AG09309 (cell line): ENCODE results near the gene URI1.
A peak's percentile ranks its signal among the peaks of the same experiment; 100 is the strongest.
"Not testable (repeated sequence)": the region's sequence is repeated elsewhere in the genome, so short reads cannot be mapped to it uniquely, and the experiment has no call there.

ENCODE experiments used
- DNase-seq: peaks from one replicate; pipeline ENCODE4 v3.0.0-alpha.2; 2010; ENCODE audit warnings: low read depth
- H3K4me3 ChIP-seq: 2 replicates; pipeline ENCODE4 v1.5.1; 2011; ENCODE audit warnings: mild to moderate bottlenecking, low read depth, low read length, moderate library complexity; ENCODE audit not compliant: control insufficient read depth
- CTCF ChIP-seq: IDR thresholded peaks from 2 replicates; pipeline ENCODE4 v1.5.1; 2011; ENCODE audit warnings: mild to moderate bottlenecking, low read depth, low read length, inconsistent platforms; ENCODE audit not compliant: insufficient read depth, control insufficient read depth; ENCODE audit errors: missing control alignments

The URI1 gene

GRCh38 chr19:29961311-29961710 is 19.3 kb downstream of the URI1 start:
- H3K4me3 ChIP-seq, result no peak overlapping the region
- no peak for DNase-seq
- no peak for TF ChIP-seq CTCF

- no peak for TF ChIP-seq CTCF
- H3K4me3 ChIP-seq, result no peak overlapping the region
- DNase-seq, result no peak
Observed at GRCh38 chr19:29962793-29963192, 20.8 kb downstream of the URI1 start.

GRCh38 chr19:29963576-29963975 is 21.5 kb downstream of the URI1 start:
- no peak overlapping the region for H3K4me3 ChIP-seq
- no peak for TF ChIP-seq CTCF

GRCh38 chr19:29964171-29964570 is 22.1 kb downstream of the URI1 start:
- TF ChIP-seq CTCF, result no peak
- no peak for DNase-seq
- no peak overlapping the region for H3K4me3 ChIP-seq

More at GRCh38 chr19:29963576-29963975, 21.5 kb downstream of the URI1 start:
- DNase-seq, result no peak

GRCh38 chr19:29965492-29965891 is 23.5 kb downstream of the URI1 start:
- DNase-seq, result no peak
- no peak overlapping the region for H3K4me3 ChIP-seq
- TF ChIP-seq CTCF, result no peak

- not testable (repeated sequence) for DNase-seq, H3K4me3 ChIP-seq
Observed at GRCh38 chr19:29966142-29966541, 24.1 kb downstream of the URI1 start.

GRCh38 chr19:29966588-29967249 is 24.7 kb downstream of the URI1 start:
- H3K4me3 ChIP-seq, result no peak overlapping the region
- peak; percentile 23 for TF ChIP-seq CTCF
- no peak for DNase-seq
